Esophagus muscularis mucosa (tissue), 4 donors: ENCODE measurements around the gene POU2F2.

Experiments used
- CTCF ChIP-seq, 3 experiments: fragments of 200-600 bp in 2 of 3; fragments of 450-650 bp in 1 of 3; sonication (generic) in 2 of 3; IDR thresholded peaks; one replicate each; pipeline ENCODE4 v1.5.1; 2017 to 2019; ENCODE audit warnings: antibody characterized with exemption in 3 of 3, mild to moderate bottlenecking in 2 of 3, moderate library complexity in 1 of 3
- EP300 ChIP-seq: sonication (generic); formaldehyde crosslinking; IDR thresholded peaks from one replicate; pipeline ENCODE4 v1.6.1; 2017; ENCODE audit warnings: antibody characterized with exemption
- POLR2A ChIP-seq: fragments of 450-650 bp; IDR thresholded peaks from one replicate; pipeline ENCODE4 v1.6.1; 2017; ENCODE audit warnings: antibody characterized with exemption, moderate library complexity, mild to moderate bottlenecking, low read depth
- POLR2AphosphoS5 ChIP-seq, 2 donors: sonication (generic); formaldehyde crosslinking; IDR thresholded peaks; one replicate each; pipeline ENCODE4 v1.6.1; 2017; ENCODE audit warnings: antibody characterized with exemption in 2 of 2

GRCh38 chr19:42111811-42112210 is 20.4 kb downstream of the POU2F2 start:
- TF ChIP-seq CTCF (IDR thresholded peaks at IDR 0.05) (no peak), POLR2A (no peak), POLR2AphosphoS5 (IDR thresholded peaks at IDR 0.05) (no peak), EP300 (no peak)
